ENCODE measurements around the gene RBM47. TPM values are rescaled to one million over a fixed set of nuclear protein-coding genes. Genes with fewer than 3 reads are reported as not detected.

The RBM47 gene
- total and polyA plus RNA-seq, 10 of the 15 experiments (the other 5 are each of a cell fraction or from before 2014, with no cell fraction given): 7.9 to 45.0 (median 28.7) TPM

- no peak for TF ChIP-seq KLF5 (IDR thresholded peaks at IDR 0.05; ENCODE audit: partially characterized antibody)
- TF ChIP-seq SMAD5 (IDR thresholded peaks at IDR 0.05; ENCODE audit: low read depth): no peak
- TF ChIP-seq EP300 (IDR thresholded peaks at IDR 0.05; ENCODE audit: borderline replicate concordance in 1 of 2, control insufficient read depth in 1 of 2, low read depth in 2 of 2, low read length in 2 of 2): no peak
- no peak for TF ChIP-seq DPF2 (IDR thresholded peaks at IDR 0.05)
- no peak for TF ChIP-seq CBX5 (IDR thresholded peaks at IDR 0.05; ENCODE audit: low read depth)
These were observed 21.6 kb upstream of the RBM47 start (continued) for GRCh38 chr4:40651280-40651679.

GRCh38 chr4:40649321-40649720 lies 19.7 kb upstream of the RBM47 start:
- in situ Hi-C loops (cut with MboI): no loop called here
- SMC1A ChIA-PET (ENCODE audit: uncharacterized antibody, unreplicated experiment): interaction anchor here (1.0 to 4.9 kb wide), 8 partner anchors 11 to 75 kb away, joined by 3 to 23 read pairs (median 8); no protein-coding TSS in a partner anchor
- TF ChIP-seq NRF1 (conservative IDR thresholded peaks at IDR 0.05; ENCODE audit: low read depth, low read length) (no peak), POU2F2 (IDR thresholded peaks at IDR 0.05; ENCODE audit: borderline replicate concordance, low read depth, low read length) (no peak), FOXM1 (IDR thresholded peaks at IDR 0.05; ENCODE audit: low read depth, low read length) (no peak), ZNF207 (IDR thresholded peaks at IDR 0.05; ENCODE audit: borderline replicate concordance) (no peak), ZNF687 (IDR thresholded peaks at IDR 0.05) (no peak), HDGF (IDR thresholded peaks at IDR 0.05) (no peak), BMI1 (IDR thresholded peaks at IDR 0.05; ENCODE audit: borderline replicate concordance) (no peak), JUND (IDR thresholded peaks at IDR 0.05; ENCODE audit: low read depth, low read length) (no peak), KAT2A (conservative IDR thresholded peaks at IDR 0.05; ENCODE audit: control insufficient read depth, low read depth, low read length) (no peak), NR2C2 (IDR thresholded peaks at IDR 0.05; ENCODE audit: borderline replicate concordance, control insufficient read depth, insufficient read length, low read depth) (no peak), MXI1 (IDR thresholded peaks at IDR 0.05; ENCODE audit: low read depth, low read length) (no peak), BACH1 (IDR thresholded peaks at IDR 0.05; ENCODE audit: borderline replicate concordance) (no peak), EP300 (IDR thresholded peaks at IDR 0.05; ENCODE audit: borderline replicate concordance in 1 of 2, control insufficient read depth in 1 of 2, low read depth in 2 of 2, low read length in 2 of 2) (no peak)
- TF ChIP-seq, protein P1, sequence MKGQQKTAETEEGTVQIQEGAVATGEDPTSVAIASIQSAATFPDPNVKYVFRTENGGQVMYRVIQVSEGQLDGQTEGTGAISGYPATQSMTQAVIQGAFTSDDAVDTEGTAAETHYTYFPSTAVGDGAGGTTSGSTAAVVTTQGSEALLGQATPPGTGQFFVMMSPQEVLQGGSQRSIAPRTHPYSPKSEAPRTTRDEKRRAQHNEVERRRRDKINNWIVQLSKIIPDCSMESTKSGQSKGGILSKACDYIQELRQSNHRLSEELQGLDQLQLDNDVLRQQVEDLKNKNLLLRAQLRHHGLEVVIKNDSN (IDR thresholded peaks at IDR 0.05; ENCODE audit: borderline replicate concordance, extremely low read length, insufficient read depth, low read depth, low read length): no peak

More at GRCh38 chr4:40649321-40649720, 19.7 kb upstream of the RBM47 start:
- Histone ChIP-seq H3K9me3 (replicated peaks; ENCODE audit: control insufficient read depth, insufficient read depth, low read length) (no peaks in the 10 kb centered on the region), H3K4me1 (ENCODE audit: control insufficient read depth, insufficient read depth, low read length) (peaks cover 22% of the 10 kb centered on the region), H3K79me2 (ENCODE audit: control insufficient read depth, insufficient read depth, low read length) (no peaks in the 10 kb centered on the region), H3K36me3 (ENCODE audit: control insufficient read depth in 2 of 2, insufficient read depth in 2 of 2, low read length in 1 of 2) (no peaks in the 10 kb centered on the region), H3K27me3 (replicated peaks in 1 of 2; ENCODE audit: control insufficient read depth in 2 of 2, insufficient read depth in 2 of 2, low read length in 1 of 2) (no peaks in the 10 kb centered on the region), H4K20me1 (ENCODE audit: control insufficient read depth, insufficient read depth) (no peaks in the 10 kb centered on the region), H3K4me2 (ENCODE audit: control insufficient read depth, insufficient read depth) (no peak overlapping the region), H2AFZ (ENCODE audit: control insufficient read depth, low read depth, low read length) (peak overlapping the region; percentile 27; the same call in 1 of the 2 replicates), H3K4me3 (no peak overlapping the region), H3K27ac (ENCODE audit: control insufficient read depth, insufficient read depth) (0 out of 2 replicates have a peak overlapping the region, but pooled peaks have one; percentile 2), H3K9ac (ENCODE audit: control insufficient read depth, insufficient read depth, low read length) (no peak overlapping the region)
- intact Hi-C loops (cut with micrococcal nuclease; ENCODE audit: unreplicated experiment): no loop called here
- DNase-seq (ENCODE audit: low read depth, low spot score): no peak
- ChIA-PET POLR2A (interaction anchor here (0.5 to 1.5 kb wide), 4 partner anchors 13 to 133 kb away, joined by 3 to 8 read pairs (median 5); no protein-coding TSS in a partner anchor), CTCF (interaction anchor here (1.1 to 2.6 kb wide), 4 partner anchors 11 to 70 kb away, joined by 3 to 8 read pairs (median 6); no protein-coding TSS in a partner anchor), RAD21 (ENCODE audit: unreplicated experiment) (interaction anchor here (0.7 to 1.8 kb wide), 8 partner anchors 17 to 86 kb away, joined by 3 to 10 read pairs (median 4); no protein-coding TSS in a partner anchor)
- no TSS peak for BruUV-seq (replicated peaks)
- WGBS (ENCODE audit: insufficient coverage, insufficient replicate concordance, low lambda C conversion rate, missing lambda C conversion rate): 87% methylated on average over 6 of the region's 6 CpGs
- FAIRE-seq: no peak
- ATAC-seq: peak; percentile 42

All from GM12878 (cell line).